ENCODE data around the gene PSMD2. TPM values are rescaled to one million over a fixed set of nuclear protein-coding genes. Genes with fewer than 3 reads are reported as not detected.
"Not testable (repeated sequence)": the region's sequence is repeated elsewhere in the genome, so short reads cannot be mapped to it uniquely, and the experiment has no call there.

PSMD2 gene
- 100 to 1,000 TPM; 309 to 314 TPM for total RNA-seq

DNA sequence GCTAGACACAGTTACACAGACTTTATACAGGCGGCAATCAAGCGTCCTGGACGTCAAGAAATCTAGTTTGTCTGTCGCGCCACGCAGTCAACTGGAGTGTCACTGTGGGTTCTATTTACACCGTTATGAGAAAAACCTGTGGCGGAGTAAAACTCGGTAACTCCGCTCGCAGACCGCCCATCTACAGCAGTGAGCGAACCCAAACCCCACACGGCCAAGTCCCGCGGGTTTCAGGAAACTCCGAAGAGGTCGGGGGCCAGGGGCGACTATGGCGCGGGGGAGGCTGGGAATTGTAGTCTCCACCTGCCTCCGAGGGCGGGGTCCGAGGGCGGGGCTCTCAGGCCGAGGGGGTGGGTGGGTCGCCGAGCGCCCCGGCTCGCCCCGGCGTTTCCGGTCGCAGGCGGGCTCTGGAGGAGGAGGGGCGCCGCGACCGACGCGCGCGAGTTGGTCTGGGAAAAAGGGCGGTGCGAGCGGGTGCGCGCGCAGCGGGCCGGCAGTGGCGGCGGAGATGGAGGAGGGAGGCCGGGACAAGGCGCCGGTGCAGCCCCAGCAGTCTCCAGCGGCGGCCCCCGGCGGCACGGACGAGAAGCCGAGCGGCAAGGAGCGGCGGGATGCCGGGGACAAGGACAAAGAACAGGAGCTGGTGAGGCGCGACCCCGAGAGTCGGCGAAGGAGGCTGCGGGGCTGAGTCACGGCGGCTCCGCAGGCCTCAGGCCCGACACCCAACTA, at the start of gene PSMD2:
PSMD2 (plus strand) TSS at position 483 of the 729 bp plus-strand sequence; CDS start at position 509, 26 bp downstream.
- ChIA-PET POLR2A (no interaction called here), CTCF (interaction anchor here (1.2 to 1.4 kb wide), 3 partner anchors 9 to 473 kb away, joined by 3 to 4 read pairs (median 3); no protein-coding TSS in a partner anchor)

- POLR2A ChIA-PET, result interaction anchor here (0.5 to 1.2 kb wide), 3 partner anchors 12 to 26 kb away, joined by 3 to 6 read pairs (median 3); no protein-coding TSS in a partner anchor
- CTCF ChIA-PET, result interaction anchor here (0.6 to 2.3 kb wide), 19 partner anchors 9 to 1059 kb away, joined by 3 to 29 read pairs (median 4); partner anchors contain the start of genes ABCC5, ABCF3 and EIF2B5
Measured at GRCh38 chr3:184249412-184250166, 49.5 kb upstream of the PSMD2 start, which contains the start of gene EEF1AKMT4. TSS of gene EEF1AKMT4 (plus strand) at chr3:184249672. CDS start at chr3:184249695, 23 bp downstream.

GRCh38 chr3:184250167-184250828, 48.7 kb upstream of the PSMD2 start:
- ChIA-PET CTCF (interaction anchor here (0.6 to 2.3 kb wide), 18 partner anchors 8 to 1058 kb away, joined by 3 to 29 read pairs (median 4); partner anchors contain the start of genes ABCC5, ABCF3 and EIF2B5), POLR2A (interaction anchor here (0.9 to 1.2 kb wide), 2 partner anchors 12 to 22 kb away, joined by 3 read pairs; no protein-coding TSS in a partner anchor)

GRCh38 chr3:184255291-184256039, 43.6 kb upstream of the PSMD2 start:
- ChIA-PET POLR2A (no interaction called here), CTCF (interaction anchor here (0.8 to 1.3 kb wide), 2 partner anchors 27 to 39 kb away, joined by 4 read pairs; no protein-coding TSS in a partner anchor)

- ChIA-PET POLR2A (no interaction called here), CTCF (interaction anchor here (1.3 kb wide), 1 partner anchor 18 kb away, joined by 3 read pairs; no protein-coding TSS in a partner anchor)
Measured at GRCh38 chr3:184257083-184257915, 41.7 kb upstream of the PSMD2 start.

- ChIA-PET CTCF (interaction anchor here (0.8 kb wide), 1 partner anchor 9 kb away, joined by 3 read pairs; no protein-coding TSS in a partner anchor), POLR2A (interaction anchor here (0.5 kb wide), 1 partner anchor 61 kb away, joined by 9 read pairs; no protein-coding TSS in a partner anchor)
Measured at GRCh38 chr3:184258926-184259325, 40.1 kb upstream of the PSMD2 start.

- ChIA-PET POLR2A (interaction anchor here (1.7 kb wide), 1 partner anchor 19 kb away, joined by 5 read pairs; no protein-coding TSS in a partner anchor), CTCF (interaction anchor here (1.5 kb wide), 1 partner anchor 10 kb away, joined by 6 read pairs; the partner anchor contains the start of gene EEF1AKMT4)
Measured at GRCh38 chr3:184259396-184259877, 39.6 kb upstream of the PSMD2 start.

GRCh38 chr3:184259878-184260723, 38.9 kb upstream of the PSMD2 start:
- POLR2A ChIA-PET, result interaction anchor here (1.7 kb wide), 1 partner anchor 20 kb away, joined by 5 read pairs; no protein-coding TSS in a partner anchor

GRCh38 chr3:184260724-184261269, 38.2 kb upstream of the PSMD2 start:
- POLR2A ChIA-PET, result interaction anchor here (0.6 to 1.7 kb wide), 3 partner anchors 21 to 376 kb away, joined by 3 to 5 read pairs (median 3); partner anchors contain the start of gene PARL
- CTCF ChIA-PET, result interaction anchor here (1.5 kb wide), 1 partner anchor 11 kb away, joined by 6 read pairs; the partner anchor contains the start of gene EEF1AKMT4

More at GRCh38 chr3:184259878-184260723, 38.9 kb upstream of the PSMD2 start:
- CTCF ChIA-PET, result interaction anchor here (1.5 kb wide), 1 partner anchor 10 kb away, joined by 6 read pairs; the partner anchor contains the start of gene EEF1AKMT4

GRCh38 chr3:184261270-184261853, 37.7 kb upstream of the PSMD2 start, which contains the start of gene CAMK2N2:
TSS of gene CAMK2N2 (minus strand) at chr3:184261553. CDS start at chr3:184261285, 268 bp downstream.
- CTCF ChIA-PET, result no interaction called here
- POLR2A ChIA-PET, result interaction anchor here (0.6 to 1.0 kb wide), 3 partner anchors 11 to 377 kb away, joined by 3 read pairs; partner anchors contain the start of genes EEF1AKMT4 and PARL

- CTCF ChIA-PET, result interaction anchor here (0.6 to 1.2 kb wide), 3 partner anchors 12 to 765 kb away, joined by 3 to 8 read pairs (median 4); partner anchors contain the start of gene EEF1AKMT4
- POLR2A ChIA-PET, result interaction anchor here (0.8 to 1.0 kb wide), 2 partner anchors 12 to 377 kb away, joined by 3 read pairs; partner anchors contain the start of genes EEF1AKMT4 and PARL
Measured at GRCh38 chr3:184261854-184262763, 36.9 kb upstream of the PSMD2 start.

DNA sequence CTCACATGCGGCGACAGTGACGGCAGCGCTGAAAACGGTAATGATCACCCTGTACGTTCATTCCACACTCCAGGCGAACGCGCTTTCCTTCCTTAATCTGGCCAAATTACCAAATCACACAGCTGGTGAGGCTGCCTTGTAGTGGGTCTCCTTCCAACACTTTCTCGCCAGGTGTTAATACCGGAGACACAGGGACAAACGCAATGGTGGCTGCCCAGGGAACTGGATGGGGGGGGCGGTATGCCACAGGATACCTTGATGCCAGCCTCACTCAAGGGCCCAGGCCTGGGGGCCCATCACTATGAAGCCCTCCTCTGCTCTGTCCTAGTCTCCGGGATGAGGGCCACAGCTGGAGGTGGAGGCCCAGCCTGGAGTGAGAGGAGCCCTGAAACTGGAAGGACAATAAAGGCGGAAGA, 36.3 kb upstream of the PSMD2 start:
- CTCF ChIA-PET, result interaction anchor here (0.6 to 1.2 kb wide), 4 partner anchors 13 to 765 kb away, joined by 3 to 8 read pairs (median 4); partner anchors contain the start of gene EEF1AKMT4
- POLR2A ChIA-PET, result interaction anchor here (0.6 kb wide), 1 partner anchor 710 kb away, joined by 7 read pairs; no protein-coding TSS in a partner anchor

DNA sequence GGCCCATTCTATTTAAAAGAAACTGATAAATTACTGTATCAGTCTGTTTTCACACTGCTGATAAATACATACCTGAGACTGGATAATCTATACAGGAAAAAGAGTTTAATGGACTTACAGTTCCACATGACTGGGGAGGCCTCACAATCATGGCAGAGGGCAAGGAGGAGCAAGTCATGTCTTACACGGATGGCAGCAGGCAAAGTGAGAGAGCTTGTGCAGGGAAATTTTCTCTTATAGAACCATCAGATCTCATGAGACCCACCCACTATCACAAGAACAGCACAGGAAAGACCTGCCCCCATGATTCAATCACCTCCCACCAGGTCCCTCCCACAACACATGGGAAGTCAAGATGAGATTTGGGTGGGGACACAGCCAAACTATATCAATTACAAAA, 31.8 kb upstream of the PSMD2 start:
- CTCF ChIA-PET, result interaction anchor here (1.0 kb wide), 1 partner anchor 20 kb away, joined by 3 read pairs; no protein-coding TSS in a partner anchor
- POLR2A ChIA-PET, result not testable (repeated sequence)

DNA sequence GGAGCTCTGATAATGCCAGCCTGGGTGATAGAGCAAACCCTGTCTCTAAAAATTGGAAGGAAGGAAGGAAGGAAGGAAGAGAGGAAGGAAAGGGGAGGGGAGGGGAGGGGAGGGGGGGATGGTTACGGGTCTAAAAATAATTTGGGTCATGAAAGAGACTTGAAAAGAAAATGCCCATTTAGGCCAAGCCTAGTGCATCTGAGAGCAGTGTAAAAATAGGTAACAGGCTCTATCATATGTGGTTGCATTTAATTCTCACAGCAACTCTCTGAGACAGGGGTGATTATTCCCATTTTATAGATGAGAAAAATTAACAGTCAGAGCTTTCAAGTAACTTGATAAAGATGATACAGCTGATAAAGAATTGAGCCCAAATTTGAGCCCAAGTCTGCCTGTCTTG, 26.8 kb upstream of the PSMD2 start:
- POLR2A ChIA-PET, result no interaction called here
- CTCF ChIA-PET, result no interaction called here
